GM19193 (cell line): ENCODE data around the gene VPS16.

Experiments used
- POLR2A ChIP-seq: IDR thresholded peaks from 4 replicates; pipeline ENCODE4 v1.6.1; 2011; ENCODE audit not compliant: insufficient read depth, insufficient read length; ENCODE audit errors: extremely low read depth

VPS16 gene

DNA sequence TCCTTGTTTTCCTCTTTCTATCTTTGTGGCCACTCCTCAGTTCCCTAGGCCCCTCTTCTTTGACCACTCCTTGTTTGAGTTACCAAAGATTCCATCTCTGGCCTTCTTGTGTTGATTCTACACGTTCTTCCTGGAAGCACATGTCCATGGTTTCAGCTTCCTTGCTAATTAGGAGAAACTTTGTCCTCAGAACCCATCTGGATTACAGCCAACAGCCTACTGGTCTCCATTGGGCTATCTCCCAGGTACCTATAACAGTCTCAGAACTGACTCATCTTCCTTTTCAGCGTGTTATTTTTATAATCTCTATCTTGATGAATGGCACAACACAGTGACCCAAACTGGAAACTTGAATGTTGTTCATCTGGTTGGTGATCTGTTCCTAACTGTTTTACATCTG is 50.2 kb downstream of the VPS16 start:
- TF ChIP-seq POLR2A = no peak

GRCh38 chr20:2891343-2891742 is 50.8 kb downstream of the VPS16 start:
- TF ChIP-seq POLR2A = no peak

DNA sequence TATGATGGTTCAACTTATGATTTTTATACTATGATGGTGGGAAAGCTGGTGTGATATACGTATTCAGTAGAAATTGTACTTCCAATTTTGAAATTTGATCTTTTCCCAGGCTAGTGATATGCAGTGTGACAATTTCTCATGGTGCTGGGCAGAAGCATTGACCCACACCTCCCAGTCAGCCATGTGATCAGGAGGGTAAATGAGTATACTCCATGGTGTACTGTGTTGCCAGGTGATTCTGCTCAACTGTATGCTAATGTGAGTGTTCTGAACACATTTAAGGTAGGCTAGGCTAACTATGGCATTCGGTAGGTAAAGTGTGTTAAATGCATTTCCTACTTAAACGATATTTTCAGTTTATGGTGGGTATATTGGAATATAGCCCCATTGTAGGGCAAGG is 51.8 kb downstream of the VPS16 start:
- no peak for TF ChIP-seq POLR2A

DNA sequence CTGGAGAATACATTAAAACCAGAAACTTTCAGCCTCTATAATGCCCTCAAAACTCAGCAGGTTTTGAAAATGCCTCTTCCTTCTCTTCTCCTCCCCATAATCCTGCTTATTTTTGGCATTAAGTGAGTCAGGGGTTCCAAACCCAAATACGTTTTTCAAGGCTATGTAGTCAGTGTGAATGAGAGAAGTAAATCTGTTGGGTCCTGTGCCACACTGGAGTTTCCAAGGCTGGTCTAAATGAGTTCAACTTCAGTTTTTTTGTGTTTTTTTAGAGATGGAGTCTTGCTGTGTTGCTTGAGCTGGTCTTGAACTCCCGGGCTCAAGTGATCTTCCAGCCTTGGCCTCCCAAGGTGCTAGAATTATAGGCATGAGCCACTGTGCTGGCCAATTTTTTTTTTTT is 53.7 kb downstream of the VPS16 start:
- TF ChIP-seq POLR2A = no peak

DNA sequence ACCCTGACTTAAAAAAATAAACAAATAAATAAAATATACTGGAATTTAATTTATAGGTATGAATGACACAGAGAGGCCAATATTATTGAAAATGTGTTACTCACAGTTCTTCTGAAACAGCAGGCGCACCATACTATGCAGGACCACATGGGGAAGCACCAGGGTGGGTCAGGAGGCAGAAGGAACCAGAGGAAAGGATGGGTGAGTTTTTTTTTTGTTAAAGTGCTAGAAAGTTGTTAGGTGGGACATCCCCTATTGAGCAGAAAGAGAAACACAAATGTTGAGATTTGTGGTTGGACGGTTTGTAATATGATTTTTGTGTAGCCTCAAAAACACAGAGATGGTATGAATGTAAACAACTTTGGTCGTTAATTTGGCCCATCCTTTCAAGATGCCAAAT is 58.7 kb downstream of the VPS16 start:
- TF ChIP-seq POLR2A = no peak

DNA sequence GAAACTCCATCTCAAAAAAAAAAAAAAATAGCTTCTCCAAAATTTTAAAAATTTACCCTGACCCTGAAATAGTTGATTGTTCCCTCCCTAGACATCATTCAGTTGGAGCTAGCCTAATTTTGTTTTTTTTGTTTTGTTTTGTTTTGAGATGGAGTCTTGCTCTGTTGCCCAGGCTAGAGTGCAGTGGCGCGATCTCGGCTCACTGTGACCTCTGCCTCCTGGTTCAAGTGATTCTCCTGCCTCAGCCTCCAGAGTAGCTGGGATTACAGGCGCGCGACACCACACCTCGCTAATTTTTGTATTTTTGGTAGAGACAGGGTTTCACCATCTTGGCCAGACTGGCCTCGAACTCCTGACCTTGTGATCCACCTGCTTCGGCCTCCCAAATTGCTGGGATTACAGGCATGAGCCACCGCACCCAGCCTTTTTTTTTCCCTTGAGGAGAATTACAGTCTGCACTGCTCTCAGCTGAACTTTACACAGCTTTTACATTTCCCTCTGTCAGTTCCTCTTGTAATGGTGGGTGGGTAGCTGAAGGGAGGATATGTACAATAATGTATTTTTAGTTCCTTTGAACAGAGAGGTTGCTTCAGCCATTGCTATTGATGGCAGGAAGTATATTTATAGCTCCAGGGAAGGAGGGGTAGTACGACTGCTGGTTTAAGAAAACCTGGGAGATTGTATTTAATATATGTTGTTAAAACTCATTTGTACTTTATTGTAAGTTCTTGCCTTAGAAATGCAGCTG is 60.5 kb downstream of the VPS16 start:
- TF ChIP-seq POLR2A = no peak

GRCh38 chr20:2902291-2902690 is 61.7 kb downstream of the VPS16 start:
- TF ChIP-seq POLR2A = no peak

DNA sequence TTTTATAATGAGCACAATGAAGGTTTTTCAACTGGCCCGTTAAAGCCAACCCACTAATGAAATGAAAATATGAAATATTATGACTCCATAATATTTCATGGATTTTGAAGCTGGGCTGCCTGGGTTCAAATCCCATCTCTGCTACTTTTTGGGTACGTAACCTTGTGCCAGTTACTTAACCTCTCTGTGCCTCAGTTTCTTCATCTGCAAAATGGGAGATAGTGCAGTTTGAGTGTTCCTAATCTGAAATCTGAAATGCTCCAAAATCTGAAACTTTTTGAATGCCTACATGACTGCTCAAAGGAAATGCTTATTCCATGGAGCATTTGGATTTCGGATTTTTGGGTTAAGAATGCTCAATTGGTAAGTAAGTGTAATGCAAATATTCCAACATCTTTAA is 62.3 kb downstream of the VPS16 start:
- no peak for TF ChIP-seq POLR2A

- TF ChIP-seq POLR2A = no peak
These were observed 63.1 kb downstream of the VPS16 start for GRCh38 chr20:2903686-2904085.

DNA sequence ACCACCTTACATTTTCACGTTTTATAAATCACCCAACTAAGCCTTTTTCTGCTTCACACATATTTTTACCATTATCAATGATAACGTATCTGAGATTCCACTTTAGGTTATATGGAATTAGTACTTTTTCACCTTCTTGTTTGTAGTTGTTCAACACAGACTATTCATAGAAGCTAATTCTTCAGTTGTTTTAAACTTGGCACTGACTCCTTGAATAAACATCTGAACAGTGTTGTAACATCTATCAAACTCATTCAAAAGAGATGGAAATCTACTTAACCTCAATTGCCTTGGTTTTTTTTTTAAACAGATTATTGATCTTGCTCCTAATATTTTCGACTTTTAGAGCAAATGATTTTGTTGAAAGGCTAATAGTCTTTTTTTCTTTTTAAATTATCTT is 67.0 kb downstream of the VPS16 start:
- TF ChIP-seq POLR2A = no peak

DNA sequence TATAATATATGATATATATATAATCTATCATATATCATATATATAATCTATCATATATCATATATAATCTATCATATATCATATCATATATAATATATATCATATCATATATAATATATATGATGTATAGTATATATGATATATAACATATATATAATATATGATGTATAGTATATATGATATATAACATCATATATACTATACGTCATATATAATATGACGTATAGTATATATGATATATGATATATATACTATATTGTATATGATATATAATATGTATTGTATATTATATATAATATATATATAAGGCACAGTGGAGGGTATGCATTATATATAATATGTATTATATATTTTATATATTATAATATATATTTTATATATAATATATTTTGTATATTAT is 69.4 kb downstream of the VPS16 start:
- no peak for TF ChIP-seq POLR2A

DNA sequence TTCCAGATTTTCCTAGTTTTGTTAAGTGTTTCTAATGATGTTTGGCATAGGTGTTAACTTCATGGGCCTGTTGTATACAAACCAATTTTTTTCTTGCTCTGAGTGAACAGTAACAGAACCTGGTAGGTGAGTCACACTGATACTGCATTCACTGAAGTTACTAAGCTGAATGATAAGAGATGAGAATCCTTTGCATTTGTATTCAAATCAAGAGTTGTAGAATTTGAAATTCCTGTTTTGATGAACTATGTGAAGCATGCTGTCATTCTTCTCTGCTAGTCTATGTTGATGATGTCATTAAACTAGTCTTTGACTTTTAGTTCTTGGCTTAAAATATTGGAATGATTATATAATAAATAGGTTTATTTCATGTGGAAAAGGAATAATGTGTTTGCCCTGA is 70.7 kb downstream of the VPS16 start:
- no peak for TF ChIP-seq POLR2A

GRCh38 chr20:2914160-2914559 is 73.6 kb downstream of the VPS16 start:
- TF ChIP-seq POLR2A = no peak
